ENCODE data around the gene FNDC5.
"Not testable (repeated sequence)": the region's sequence is repeated elsewhere in the genome, so short reads cannot be mapped to it uniquely, and the experiment has no call there.

The FNDC5 gene

GRCh38 chr1:32870615-32871363, at the start of gene FNDC5:
Gene FNDC5, minus strand, starts transcription at chr1:32870912.
- DNase-seq = no peak

GRCh38 chr1:32919811-32920733, 49.4 kb upstream of the FNDC5 start:
- no peak for DNase-seq

- no peak for DNase-seq
Observed at GRCh38 chr1:32918179-32918578, 47.5 kb upstream of the FNDC5 start.

- DNase-seq = no peak
Observed at GRCh38 chr1:32917521-32917920, 46.8 kb upstream of the FNDC5 start.

- DNase-seq = no peak
Observed at GRCh38 chr1:32915766-32916706, 45.3 kb upstream of the FNDC5 start.

- no peak for DNase-seq
Observed at GRCh38 chr1:32910319-32910718, 39.6 kb upstream of the FNDC5 start.

- DNase-seq = no peak
Observed at GRCh38 chr1:32907435-32907834, 36.7 kb upstream of the FNDC5 start.

GRCh38 chr1:32906654-32907053, 35.9 kb upstream of the FNDC5 start:
- DNase-seq = no peak

GRCh38 chr1:32905588-32905987, 34.9 kb upstream of the FNDC5 start:
- DNase-seq = not testable (repeated sequence)

GRCh38 chr1:32904797-32905196, 34.1 kb upstream of the FNDC5 start:
- DNase-seq = no peak

- DNase-seq = no peak
Observed at GRCh38 chr1:32903991-32904785, 33.5 kb upstream of the FNDC5 start.

- no peak for DNase-seq
Observed at GRCh38 chr1:32902535-32902920, 31.8 kb upstream of the FNDC5 start.

- DNase-seq = no peak
Observed at GRCh38 chr1:32901823-32902534, 31.3 kb upstream of the FNDC5 start.

GRCh38 chr1:32900956-32901822, 30.5 kb upstream of the FNDC5 start, which contains the start of gene TMEM54:
Gene TMEM54, minus strand, starts transcription at chr1:32901389. Its CDS starts 151 bp downstream, at chr1:32901238.
- DNase-seq = no peak

- no peak for DNase-seq
Observed at GRCh38 chr1:32900371-32900955, 29.8 kb upstream of the FNDC5 start.

GRCh38 chr1:32899586-32900296, 29.0 kb upstream of the FNDC5 start:
- no peak for DNase-seq

- no peak for DNase-seq
Observed at GRCh38 chr1:32898958-32899357, 28.2 kb upstream of the FNDC5 start.

GRCh38 chr1:32898056-32898455, 27.3 kb upstream of the FNDC5 start:
- no peak for DNase-seq
